Measurements from ENCODE around the gene SNRPA.

DNA sequence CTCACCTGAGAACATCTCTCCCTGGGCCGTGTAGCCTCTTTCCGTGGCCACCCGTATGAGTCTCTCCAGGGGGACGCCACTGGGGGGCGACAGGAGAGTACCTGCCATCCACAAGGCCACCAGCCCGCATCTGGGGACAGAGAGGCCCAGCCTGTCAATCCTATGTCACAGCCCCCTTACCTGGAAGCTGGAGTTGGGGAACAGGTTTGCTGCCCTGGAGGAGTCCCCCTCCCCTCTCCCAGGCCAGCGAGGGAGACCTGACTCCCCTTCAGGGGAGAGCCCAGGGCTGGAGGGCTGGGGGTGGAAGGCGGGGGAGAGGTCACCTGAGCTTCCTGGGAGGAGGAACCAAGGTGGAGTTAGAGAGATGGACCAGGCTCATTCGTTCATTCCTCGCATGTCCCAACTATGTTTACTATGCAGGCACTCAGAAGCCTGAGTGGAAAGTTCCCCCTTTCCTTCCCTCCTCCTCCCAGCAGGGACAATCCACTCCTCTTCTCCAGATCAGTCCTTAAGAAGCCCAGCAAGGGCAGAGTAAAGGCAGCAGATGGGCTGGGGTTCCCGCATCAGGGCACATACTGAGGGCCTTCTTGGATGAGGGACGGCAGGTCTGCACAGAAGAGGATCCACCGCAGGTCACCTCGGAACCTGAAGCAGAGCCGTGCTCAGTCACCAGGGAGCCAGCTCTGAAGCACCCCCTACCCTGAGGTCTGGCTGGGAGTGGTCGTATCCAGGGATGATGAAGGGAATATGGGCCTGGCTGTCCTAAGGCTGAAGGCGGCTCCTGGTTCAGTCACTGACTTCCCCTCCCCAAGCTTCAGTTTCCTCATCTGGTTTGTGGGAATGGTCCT lies 6.2 kb upstream of the SNRPA start:
- TF ChIP-seq, protein P1, sequence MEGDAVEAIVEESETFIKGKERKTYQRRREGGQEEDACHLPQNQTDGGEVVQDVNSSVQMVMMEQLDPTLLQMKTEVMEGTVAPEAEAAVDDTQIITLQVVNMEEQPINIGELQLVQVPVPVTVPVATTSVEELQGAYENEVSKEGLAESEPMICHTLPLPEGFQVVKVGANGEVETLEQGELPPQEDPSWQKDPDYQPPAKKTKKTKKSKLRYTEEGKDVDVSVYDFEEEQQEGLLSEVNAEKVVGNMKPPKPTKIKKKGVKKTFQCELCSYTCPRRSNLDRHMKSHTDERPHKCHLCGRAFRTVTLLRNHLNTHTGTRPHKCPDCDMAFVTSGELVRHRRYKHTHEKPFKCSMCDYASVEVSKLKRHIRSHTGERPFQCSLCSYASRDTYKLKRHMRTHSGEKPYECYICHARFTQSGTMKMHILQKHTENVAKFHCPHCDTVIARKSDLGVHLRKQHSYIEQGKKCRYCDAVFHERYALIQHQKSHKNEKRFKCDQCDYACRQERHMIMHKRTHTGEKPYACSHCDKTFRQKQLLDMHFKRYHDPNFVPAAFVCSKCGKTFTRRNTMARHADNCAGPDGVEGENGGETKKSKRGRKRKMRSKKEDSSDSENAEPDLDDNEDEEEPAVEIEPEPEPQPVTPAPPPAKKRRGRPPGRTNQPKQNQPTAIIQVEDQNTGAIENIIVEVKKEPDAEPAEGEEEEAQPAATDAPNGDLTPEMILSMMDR (IDR thresholded peaks at IDR 0.05) = no peak
- no peak for TF ChIP-seq POLR2A (IDR thresholded peaks at IDR 0.05)

Measured in uterus (tissue), 2 donors.